ENCODE data around the gene BRK1.

- TF ChIP-seq GATA2 (IDR thresholded peaks at IDR 0.05; ENCODE audit: low read depth, low read length), result no peak
- TF ChIP-seq GATA3 (IDR thresholded peaks at IDR 0.05; ENCODE audit: low read depth, low read length), result no peak
Observed at GRCh38 chr3:10150987-10151386, 35.5 kb downstream of the BRK1 start.
